Activated CD4-positive, alpha-beta memory T cell treated with anti-CD3 and anti-CD28 coated beads for 36 hours (primary cell): ENCODE data around the gene ERP44. TPM values are rescaled to one million over a fixed set of nuclear protein-coding genes. Genes with fewer than 3 reads are reported as not detected.
A peak's percentile ranks its signal among the peaks of the same experiment; 100 is the strongest.
"Not testable (repeated sequence)": the region's sequence is repeated elsewhere in the genome, so short reads cannot be mapped to it uniquely, and the experiment has no call there.

Source experiments
- CTCF ChIA-PET: fragments of 350-600 bp; sonication (Branson Sonifier 250); formaldehyde crosslinking; loops from one replicate; lab custom pipeline; 2021; ENCODE audit warnings: antibody characterized with exemption, inconsistent platforms; lab: Charles Lee
- POLR2A ChIA-PET: fragments of 350-600 bp; sonication (Branson Sonifier 250); formaldehyde crosslinking; loops from one replicate; lab custom pipeline; 2021; ENCODE audit warnings: antibody characterized with exemption; lab: Charles Lee
- DNase-seq: peaks from one replicate; pipeline ENCODE4 v3.0.0-alpha.2; 2020
- H3K27ac Mint-ChIP-seq: one replicate; pipeline ENCODE4 v1.8.0; 2021; ENCODE audit warnings: mixed read lengths
- H3K27me3 Mint-ChIP-seq: one replicate; pipeline ENCODE4 v1.8.0; 2021; ENCODE audit warnings: mixed read lengths
- H3K36me3 Mint-ChIP-seq: one replicate; pipeline ENCODE4 v1.8.0; 2021; ENCODE audit warnings: mixed read lengths
- H3K4me1 Mint-ChIP-seq: one replicate; pipeline ENCODE4 v1.8.0; 2021; ENCODE audit warnings: low read depth, mixed read lengths
- H3K4me3 Mint-ChIP-seq: one replicate; pipeline ENCODE4 v1.8.0; 2021; ENCODE audit warnings: mild to moderate bottlenecking, mixed read lengths
- H3K9me3 Mint-ChIP-seq: one replicate; pipeline ENCODE4 v1.8.0; 2021; ENCODE audit warnings: mixed read lengths
- intact Hi-C: fragments of 100-400 bp; cut with micrococcal nuclease; formaldehyde crosslinking; loops from one replicate; pipeline ENCODE4 v1.15.1; 2023
- total RNA-seq, 2 experiments: library from RNA; stranded (reverse); gene quantifications; one replicate each; pipeline ENCODE4 v1.2.3, GENCODE V29; 2021

ERP44 gene
- total RNA-seq, 2 experiments from 2014 or later, result 14.5 to 14.8 TPM

- peaks cover 37% of the 10 kb centered on the region for H3K4me1 Mint-ChIP-seq
- CTCF ChIA-PET, result interaction anchor here (1.3 kb wide), 1 partner anchor 9 kb away, joined by 4 read pairs; no protein-coding TSS in a partner anchor
These were observed 534 bp downstream of the ERP44 start for GRCh38 chr9:100098046-100098886.

GRCh38 chr9:100096378-100096916 lies 2.4 kb downstream of the ERP44 start:
- POLR2A ChIA-PET, result no interaction called here

More at GRCh38 chr9:100098046-100098886, 534 bp downstream of the ERP44 start:
- peak overlapping the region; percentile 98 for H3K4me3 Mint-ChIP-seq
- POLR2A ChIA-PET, result interaction anchor here (1.0 kb wide), 1 partner anchor 112 kb away, joined by 3 read pairs; no protein-coding TSS in a partner anchor
- intact Hi-C loops, result loop anchor here (2.0 to 5.0 kb wide), 5 partner anchors 119 to 1299 kb away; partner anchors contain the start of genes MRPL50, STX17, TEX10 and ZNF189
- peak overlapping the region; percentile 83 for H3K27ac Mint-ChIP-seq
- H3K36me3 Mint-ChIP-seq, result peaks cover 3% of the 10 kb centered on the region
- H3K9me3 Mint-ChIP-seq, result no peaks in the 10 kb centered on the region
- peak; percentile 45 for DNase-seq
- H3K27me3 Mint-ChIP-seq, result no peaks in the 10 kb centered on the region

GRCh38 chr9:100094411-100094810 lies 4.4 kb downstream of the ERP44 start:
- ChIA-PET POLR2A (interaction anchor here (0.9 kb wide), 1 partner anchor 11 kb away, joined by 3 read pairs; no protein-coding TSS in a partner anchor), CTCF (interaction anchor here (0.6 to 0.8 kb wide), 2 partner anchors 227 to 267 kb away, joined by 3 read pairs; no protein-coding TSS in a partner anchor)
- peaks cover 48% of the 10 kb centered on the region for H3K4me1 Mint-ChIP-seq
- H3K36me3 Mint-ChIP-seq, H3K9me3 Mint-ChIP-seq, H3K4me3 Mint-ChIP-seq, DNase-seq, H3K27me3 Mint-ChIP-seq, H3K27ac Mint-ChIP-seq, intact Hi-C loops: not testable (repeated sequence)

More at GRCh38 chr9:100096378-100096916, 2.4 kb downstream of the ERP44 start:
- CTCF ChIA-PET, result interaction anchor here (1.4 kb wide), 1 partner anchor 10 kb away, joined by 4 read pairs; no protein-coding TSS in a partner anchor
- Mint-ChIP-seq H3K27ac (no peak overlapping the region), H3K4me3 (no peak overlapping the region), H3K9me3 (no peaks in the 10 kb centered on the region), H3K27me3 (no peaks in the 10 kb centered on the region), H3K4me1 (peaks cover 51% of the 10 kb centered on the region), H3K36me3 (peaks cover 1% of the 10 kb centered on the region)
- DNase-seq, result no peak
- intact Hi-C loops, result loop anchor here (5.0 kb wide), 4 partner anchors 121 to 1301 kb away; partner anchors contain the start of genes MRPL50, STX17 and ZNF189

GRCh38 chr9:100092066-100092465 lies 6.7 kb downstream of the ERP44 start:
- Mint-ChIP-seq H3K4me3 (no peak overlapping the region), H3K36me3 (no peaks in the 10 kb centered on the region), H3K27me3 (no peaks in the 10 kb centered on the region), H3K9me3 (no peaks in the 10 kb centered on the region), H3K4me1 (peaks cover 57% of the 10 kb centered on the region), H3K27ac (no peak overlapping the region)
- intact Hi-C loops, result no loop called here
- no peak for DNase-seq
- ChIA-PET POLR2A (no interaction called here), CTCF (no interaction called here)

- ChIA-PET CTCF (interaction anchor here (0.7 kb wide), 1 partner anchor 26 kb away, joined by 3 read pairs; no protein-coding TSS in a partner anchor), POLR2A (no interaction called here)
- no peak for DNase-seq
- intact Hi-C loops, result no loop called here
- no peaks in the 10 kb centered on the region for H3K27me3 Mint-ChIP-seq
- no peak overlapping the region for H3K4me3 Mint-ChIP-seq
- peaks cover 58% of the 10 kb centered on the region for H3K4me1 Mint-ChIP-seq
- H3K27ac Mint-ChIP-seq, result no peak overlapping the region
- no peaks in the 10 kb centered on the region for H3K36me3 Mint-ChIP-seq
- H3K9me3 Mint-ChIP-seq, result no peaks in the 10 kb centered on the region
These were observed 7.2 kb downstream of the ERP44 start for GRCh38 chr9:100091650-100092049.

- Mint-ChIP-seq H3K27me3 (no peaks in the 10 kb centered on the region), H3K9me3 (no peaks in the 10 kb centered on the region), H3K4me3 (no peak overlapping the region), H3K4me1 (peaks cover 60% of the 10 kb centered on the region), H3K27ac (no peak overlapping the region), H3K36me3 (no peaks in the 10 kb centered on the region)
- no peak for DNase-seq
- POLR2A ChIA-PET, result no interaction called here
- CTCF ChIA-PET, result interaction anchor here (0.7 kb wide), 1 partner anchor 25 kb away, joined by 3 read pairs; no protein-coding TSS in a partner anchor
- intact Hi-C loops, result no loop called here
These were observed 7.9 kb downstream of the ERP44 start for GRCh38 chr9:100090880-100091279.

- CTCF ChIA-PET, result no interaction called here
- DNase-seq, result peak; percentile 42
- no peak overlapping the region for H3K4me3 Mint-ChIP-seq
- H3K27me3 Mint-ChIP-seq, result no peaks in the 10 kb centered on the region
- no peaks in the 10 kb centered on the region for H3K36me3 Mint-ChIP-seq
- peaks cover 68% of the 10 kb centered on the region for H3K4me1 Mint-ChIP-seq
- peak overlapping the region; percentile 30 for H3K27ac Mint-ChIP-seq
- intact Hi-C loops, result loop anchor here (10.0 kb wide), 2 partner anchors 133 to 833 kb away; no protein-coding TSS in a partner anchor
- no peaks in the 10 kb centered on the region for H3K9me3 Mint-ChIP-seq
- POLR2A ChIA-PET, result no interaction called here
These were observed 10.6 kb downstream of the ERP44 start for GRCh38 chr9:100088202-100088601.

GRCh38 chr9:100087218-100087617 lies 11.6 kb downstream of the ERP44 start:
- ChIA-PET CTCF (interaction anchor here (1.0 kb wide), 1 partner anchor 9 kb away, joined by 4 read pairs; no protein-coding TSS in a partner anchor), POLR2A (no interaction called here)
- Mint-ChIP-seq H3K4me1 (peaks cover 71% of the 10 kb centered on the region), H3K27ac (no peak overlapping the region), H3K9me3 (no peaks in the 10 kb centered on the region), H3K36me3 (no peaks in the 10 kb centered on the region), H3K27me3 (no peaks in the 10 kb centered on the region), H3K4me3 (peak overlapping the region; percentile 35)
- no peak for DNase-seq
- intact Hi-C loops, result loop anchor here (10.0 kb wide), 2 partner anchors 132 to 832 kb away; no protein-coding TSS in a partner anchor

- Mint-ChIP-seq H3K9me3 (no peaks in the 10 kb centered on the region), H3K27ac (no peak overlapping the region), H3K4me3 (no peak overlapping the region), H3K4me1 (peaks cover 65% of the 10 kb centered on the region), H3K36me3 (no peaks in the 10 kb centered on the region), H3K27me3 (no peaks in the 10 kb centered on the region)
- intact Hi-C loops, result loop anchor here (10.0 kb wide), 2 partner anchors 131 to 831 kb away; no protein-coding TSS in a partner anchor
- CTCF ChIA-PET, result interaction anchor here (1.0 kb wide), 1 partner anchor 10 kb away, joined by 4 read pairs; no protein-coding TSS in a partner anchor
- DNase-seq, result no peak
- POLR2A ChIA-PET, result no interaction called here
These were observed 12.6 kb downstream of the ERP44 start for GRCh38 chr9:100086097-100086635.

GRCh38 chr9:100084734-100085133 lies 14.1 kb downstream of the ERP44 start:
- Mint-ChIP-seq H3K27ac (no peak overlapping the region), H3K4me1 (peaks cover 70% of the 10 kb centered on the region), H3K4me3 (no peak overlapping the region), H3K27me3 (no peaks in the 10 kb centered on the region), H3K9me3 (no peaks in the 10 kb centered on the region), H3K36me3 (no peaks in the 10 kb centered on the region)
- POLR2A ChIA-PET, result interaction anchor here (1.0 to 1.2 kb wide), 2 partner anchors 125 to 165 kb away, joined by 3 to 6 read pairs; no protein-coding TSS in a partner anchor
- intact Hi-C loops, result loop anchor here (5.0 to 10.0 kb wide), 4 partner anchors 57 to 830 kb away; no protein-coding TSS in a partner anchor
- no peak for DNase-seq
- CTCF ChIA-PET, result interaction anchor here (1.5 to 1.6 kb wide), 2 partner anchors 17 to 57 kb away, joined by 4 to 5 read pairs; no protein-coding TSS in a partner anchor

- ChIA-PET POLR2A (interaction anchor here (0.7 to 1.2 kb wide), 3 partner anchors 10 to 166 kb away, joined by 3 to 6 read pairs (median 3); no protein-coding TSS in a partner anchor), CTCF (interaction anchor here (1.5 to 1.6 kb wide), 2 partner anchors 17 to 56 kb away, joined by 4 to 5 read pairs; no protein-coding TSS in a partner anchor)
- Mint-ChIP-seq H3K4me1 (peaks cover 70% of the 10 kb centered on the region), H3K27ac (no peak overlapping the region), H3K27me3 (no peaks in the 10 kb centered on the region), H3K4me3 (no peak overlapping the region), H3K36me3 (no peaks in the 10 kb centered on the region), H3K9me3 (no peaks in the 10 kb centered on the region)
- intact Hi-C loops, result loop anchor here (5.0 to 10.0 kb wide), 4 partner anchors 57 to 829 kb away; no protein-coding TSS in a partner anchor
- DNase-seq, result no peak
These were observed 14.7 kb downstream of the ERP44 start for GRCh38 chr9:100084128-100084453.
